GM20000 (cell line): ENCODE measurements around the gene TIAM1.

Experiments
- DNase-seq: peaks from one replicate; pipeline ENCODE4 v3.0.0; 2012; ENCODE audit warnings: low spot score
- TF ChIP-seq, protein P1 (sequence below): IDR thresholded peaks from 2 replicates; pipeline ENCODE4 v1.5.1; 2012; ENCODE audit warnings: mild to moderate bottlenecking, control low read depth; ENCODE audit errors: extremely low read depth, missing control alignments

The TIAM1 gene

DNA sequence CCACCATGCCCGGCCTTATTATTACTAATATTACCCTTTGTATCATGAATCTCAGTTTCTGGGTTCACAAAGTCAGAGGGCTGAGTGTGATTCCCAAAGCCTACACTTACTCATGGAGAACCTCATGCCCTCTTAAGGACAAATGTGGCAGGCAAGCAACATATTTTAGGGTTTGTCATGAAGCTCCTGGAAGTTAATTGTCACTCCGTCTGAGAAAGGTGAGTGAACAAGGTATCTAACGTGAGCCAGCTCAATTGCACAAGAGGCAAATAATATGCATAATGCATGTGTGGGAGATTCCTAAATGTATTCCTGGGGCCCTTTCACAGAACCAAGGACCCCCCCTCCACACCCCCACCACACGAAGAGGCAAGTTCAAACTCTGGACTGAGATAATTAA, 10.1 kb upstream of the TIAM1 start:
- TF ChIP-seq, protein P1, sequence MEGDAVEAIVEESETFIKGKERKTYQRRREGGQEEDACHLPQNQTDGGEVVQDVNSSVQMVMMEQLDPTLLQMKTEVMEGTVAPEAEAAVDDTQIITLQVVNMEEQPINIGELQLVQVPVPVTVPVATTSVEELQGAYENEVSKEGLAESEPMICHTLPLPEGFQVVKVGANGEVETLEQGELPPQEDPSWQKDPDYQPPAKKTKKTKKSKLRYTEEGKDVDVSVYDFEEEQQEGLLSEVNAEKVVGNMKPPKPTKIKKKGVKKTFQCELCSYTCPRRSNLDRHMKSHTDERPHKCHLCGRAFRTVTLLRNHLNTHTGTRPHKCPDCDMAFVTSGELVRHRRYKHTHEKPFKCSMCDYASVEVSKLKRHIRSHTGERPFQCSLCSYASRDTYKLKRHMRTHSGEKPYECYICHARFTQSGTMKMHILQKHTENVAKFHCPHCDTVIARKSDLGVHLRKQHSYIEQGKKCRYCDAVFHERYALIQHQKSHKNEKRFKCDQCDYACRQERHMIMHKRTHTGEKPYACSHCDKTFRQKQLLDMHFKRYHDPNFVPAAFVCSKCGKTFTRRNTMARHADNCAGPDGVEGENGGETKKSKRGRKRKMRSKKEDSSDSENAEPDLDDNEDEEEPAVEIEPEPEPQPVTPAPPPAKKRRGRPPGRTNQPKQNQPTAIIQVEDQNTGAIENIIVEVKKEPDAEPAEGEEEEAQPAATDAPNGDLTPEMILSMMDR: no peak
- no peak for DNase-seq

DNA sequence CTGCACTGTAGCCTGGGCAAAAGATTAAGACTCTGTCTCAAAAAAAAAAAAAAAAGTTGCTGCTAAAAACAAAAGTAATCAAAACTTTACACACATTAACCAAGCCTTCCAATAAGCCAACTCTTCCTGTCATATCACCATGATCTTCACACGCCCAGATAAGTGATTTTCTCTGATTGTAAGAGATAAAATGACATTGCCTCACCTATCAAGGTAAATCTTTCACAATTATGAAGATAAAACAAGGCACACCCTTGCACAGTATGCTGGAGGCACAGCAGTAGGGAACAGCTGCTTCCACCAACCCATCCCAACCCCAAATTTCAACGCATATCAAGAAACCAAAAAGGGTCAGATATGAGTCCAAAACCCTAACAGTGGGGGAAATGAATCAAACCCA, 8.8 kb upstream of the TIAM1 start:
- TF ChIP-seq, protein P1: no peak

DNA sequence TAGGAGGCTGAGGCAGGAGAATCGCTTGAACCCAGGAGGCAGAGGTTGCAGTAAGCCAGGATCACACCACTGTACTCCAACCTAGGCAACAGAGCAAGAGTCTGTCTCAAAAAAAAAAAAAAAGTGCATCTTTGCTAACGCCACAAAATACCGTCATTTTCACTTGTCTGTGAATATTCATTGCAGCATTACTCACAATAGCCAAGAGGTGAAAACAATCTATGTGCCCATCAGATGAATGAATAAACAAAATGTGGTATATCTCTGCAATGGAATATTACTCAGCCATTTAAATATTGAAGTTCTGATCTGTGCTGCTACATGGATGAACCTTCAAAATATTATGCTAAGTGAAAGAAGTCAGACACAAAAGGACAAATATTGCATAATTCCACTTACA, 7.9 kb upstream of the TIAM1 start:
- no peak for DNase-seq
- TF ChIP-seq, protein P1: no peak

More for the DNA sequence above, 8.8 kb upstream of the TIAM1 start:
- no peak for DNase-seq

DNA sequence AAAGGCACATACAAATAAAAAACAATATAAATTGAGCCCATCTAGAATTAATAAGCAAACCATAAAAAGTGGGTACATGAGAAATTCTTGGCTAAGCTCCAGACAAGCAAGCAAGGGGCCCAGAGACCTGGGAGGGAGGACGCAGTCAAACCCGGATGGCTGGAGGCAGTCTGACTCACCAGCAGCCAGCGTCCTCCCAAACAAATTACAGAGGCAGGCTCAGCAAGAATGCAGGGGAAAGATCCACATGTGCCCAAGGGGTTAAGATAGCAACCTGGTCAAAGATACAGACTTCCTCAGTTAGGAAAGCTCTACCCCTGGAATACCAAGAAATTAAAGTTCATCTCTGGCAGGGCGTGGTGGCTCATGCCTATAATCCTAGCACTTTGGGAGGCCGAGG, 7.4 kb upstream of the TIAM1 start:
- TF ChIP-seq, protein P1: no peak
- no peak for DNase-seq

DNA sequence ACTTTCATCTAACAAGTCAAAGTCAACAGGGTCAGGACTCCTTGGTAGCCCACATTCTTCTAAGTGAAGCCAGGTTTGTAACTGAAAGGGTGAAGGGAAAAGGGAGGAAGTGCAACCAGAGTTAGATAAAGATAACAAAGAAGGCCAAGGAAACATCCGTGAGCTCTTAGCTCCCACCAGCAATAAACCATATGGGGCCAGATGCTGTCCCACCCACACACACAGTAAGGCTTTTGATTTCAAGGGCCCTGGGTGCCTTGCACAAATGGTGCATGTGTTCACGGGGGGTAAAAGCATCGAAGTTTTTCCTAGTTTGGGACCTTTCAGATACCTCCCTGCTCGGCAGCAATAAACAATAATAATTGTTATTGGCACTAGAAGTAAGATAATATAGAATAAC, 5.1 kb upstream of the TIAM1 start:
- TF ChIP-seq, protein P1: no peak
- DNase-seq: no peak

DNA sequence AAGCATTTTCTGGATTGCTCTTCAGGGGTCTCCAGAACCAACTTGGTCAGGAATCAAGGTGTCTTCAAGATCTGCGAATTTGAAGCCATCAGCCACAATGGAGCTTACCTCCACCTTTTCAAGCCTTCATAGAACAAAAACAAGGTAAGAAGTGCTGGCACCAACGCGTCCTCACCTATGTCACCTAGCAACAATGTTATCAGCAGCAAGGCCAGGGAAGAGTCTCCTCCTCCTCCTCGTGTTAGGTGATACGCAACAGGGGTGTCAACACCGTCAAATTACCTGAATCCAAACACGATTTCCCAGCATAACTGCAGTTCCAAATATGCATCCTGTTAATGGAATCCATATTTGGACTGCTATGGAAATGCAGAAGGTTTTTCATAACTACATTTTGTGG, 4.1 kb upstream of the TIAM1 start:
- DNase-seq: no peak
- TF ChIP-seq, protein P1: no peak

DNA sequence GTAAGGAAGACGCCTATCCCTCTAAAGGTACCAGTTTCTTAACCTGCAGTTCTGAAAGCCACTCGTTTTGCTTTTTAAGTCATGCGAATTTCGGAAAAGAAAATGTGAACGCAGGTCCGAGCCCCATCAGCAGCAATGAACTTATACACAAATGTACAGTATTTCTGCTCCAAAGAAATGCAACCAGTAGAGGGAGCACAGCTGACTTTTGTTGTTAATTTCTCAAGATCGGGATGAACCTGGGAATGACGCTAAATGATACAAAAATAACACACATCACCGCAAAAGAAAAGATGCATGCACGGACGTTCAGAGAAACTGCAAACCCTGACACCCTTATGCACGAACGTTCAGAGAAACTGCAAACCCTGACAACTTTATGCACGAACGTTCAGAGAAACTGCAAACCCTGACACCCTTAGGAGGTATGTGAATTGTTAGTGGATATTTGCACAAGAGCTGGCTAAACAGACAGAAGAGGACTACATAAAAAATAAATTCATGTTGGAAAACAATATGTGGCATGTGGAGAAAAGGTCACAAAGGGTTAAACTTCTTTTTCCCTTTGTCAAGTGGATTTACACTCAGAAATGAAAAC, 3.5 kb upstream of the TIAM1 start:
- TF ChIP-seq, protein P1: no peak
- DNase-seq: no peak
